Fibroblast of skin of right biceps (primary cell): ENCODE measurements around the gene LYPD6.

Experiments
- DNase-seq: peaks from one replicate; pipeline ENCODE4 v3.0.0-alpha.2; 2013

The LYPD6 gene

GRCh38 chr2:149353421-149353820 lies 23.0 kb downstream of the LYPD6 start:
- DNase-seq = no peak

DNA sequence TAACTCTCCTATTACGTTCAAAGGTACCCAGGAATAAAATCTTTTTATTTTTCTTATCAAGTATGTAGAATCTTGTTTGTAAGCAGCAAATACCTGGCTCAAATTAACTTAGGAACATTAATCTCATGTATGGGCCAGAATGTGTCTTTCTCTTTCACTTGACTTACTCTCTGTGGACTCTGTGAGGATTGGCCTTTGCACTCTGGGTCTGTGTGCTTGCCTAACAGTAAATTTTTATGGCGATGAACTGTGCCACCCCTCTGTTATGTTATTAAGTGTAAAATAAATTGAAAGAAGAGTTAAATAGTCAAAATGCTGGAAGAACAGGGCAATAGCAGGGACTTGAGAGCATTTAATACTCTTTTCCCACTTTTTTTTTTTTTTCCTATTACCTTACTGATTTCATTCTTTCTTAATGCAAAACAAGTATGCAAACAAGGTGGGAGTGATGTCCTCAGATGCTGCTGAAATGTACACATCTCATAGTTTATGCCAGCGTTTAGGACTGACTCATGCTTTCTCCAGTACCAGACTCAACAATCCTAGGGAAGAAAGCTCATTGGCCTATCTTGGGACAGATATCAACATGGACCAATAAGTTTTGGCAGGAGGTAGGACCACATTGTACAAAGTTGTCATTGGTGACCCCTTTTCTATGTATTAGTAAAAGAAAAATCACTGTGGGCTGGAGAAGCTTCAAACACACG lies 25.5 kb downstream of the LYPD6 start:
- DNase-seq = no peak

GRCh38 chr2:149357058-149357457 lies 26.7 kb downstream of the LYPD6 start:
- DNase-seq = no peak

DNA sequence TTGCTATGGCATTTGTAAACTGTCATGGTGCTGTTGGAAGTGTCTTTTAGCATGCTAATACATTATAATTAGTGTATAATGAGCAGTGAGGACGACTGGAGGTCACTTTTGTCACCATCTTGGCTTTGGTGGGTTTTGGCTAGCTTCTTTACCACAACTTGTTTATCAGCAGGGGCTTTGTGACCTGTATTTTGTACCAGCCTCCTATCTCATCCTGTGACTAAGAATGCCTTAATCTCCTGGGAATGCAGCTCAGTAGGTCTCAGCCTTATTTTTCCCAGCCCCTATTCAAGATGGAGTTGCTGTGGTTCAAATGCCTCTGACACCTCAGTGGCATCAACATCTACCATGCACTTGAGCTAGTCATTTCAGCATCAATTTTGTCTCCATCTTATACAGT lies 29.7 kb downstream of the LYPD6 start:
- peak; percentile 28 for DNase-seq

- DNase-seq = peak; percentile 79
Measured at GRCh38 chr2:149363958-149364357, 33.6 kb downstream of the LYPD6 start.

DNA sequence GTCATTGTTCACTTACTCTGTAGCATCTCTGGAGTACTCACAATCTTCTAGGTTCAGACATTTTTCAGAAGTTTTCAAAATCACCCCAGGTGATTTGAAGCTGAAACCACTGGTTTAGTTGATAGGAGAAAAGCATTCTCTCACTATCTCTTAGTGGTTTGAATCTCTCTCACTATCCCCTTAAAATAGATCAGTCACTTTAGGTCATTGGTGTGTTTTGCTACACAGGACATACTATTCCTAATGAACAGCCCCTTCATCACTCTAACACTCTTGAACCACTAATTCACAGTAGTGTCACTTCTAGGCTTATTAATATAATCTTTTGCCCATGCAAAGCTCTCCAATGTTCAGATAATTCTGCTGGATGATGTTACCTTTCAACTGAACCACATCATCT lies 34.5 kb downstream of the LYPD6 start:
- no peak for DNase-seq

DNA sequence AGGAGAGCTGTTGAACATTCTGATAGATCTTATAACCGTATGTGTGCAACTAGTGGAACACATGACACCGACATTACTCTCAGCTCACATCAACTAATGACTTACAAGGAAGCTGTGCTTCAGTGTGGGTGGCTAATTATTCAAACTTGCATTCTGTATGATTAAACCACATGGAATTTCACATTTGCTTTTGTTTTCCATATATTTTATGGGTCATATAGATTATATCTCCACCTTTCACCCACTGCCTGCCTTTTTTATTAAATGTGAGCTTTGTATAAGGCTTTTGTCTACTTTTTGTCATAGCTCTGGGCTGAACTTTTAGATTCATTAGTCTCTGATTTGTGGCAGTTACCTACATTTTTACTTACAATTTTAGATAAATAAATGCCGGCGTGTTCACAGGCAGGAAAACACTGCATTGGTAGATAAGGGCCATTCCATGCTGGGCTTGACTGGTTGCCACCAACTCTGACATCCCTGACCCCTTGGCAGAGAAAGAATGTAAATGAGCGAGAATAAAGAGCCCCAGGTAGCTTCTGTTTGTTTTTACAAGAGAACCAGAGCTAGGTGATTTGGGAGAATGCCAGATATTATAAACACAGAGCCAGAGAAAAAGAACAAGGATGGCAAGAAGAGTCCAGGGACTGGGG lies 35.7 kb downstream of the LYPD6 start:
- peak; percentile 91 for DNase-seq

- DNase-seq = no peak
Measured at GRCh38 chr2:149370061-149370775, 39.8 kb downstream of the LYPD6 start.

DNA sequence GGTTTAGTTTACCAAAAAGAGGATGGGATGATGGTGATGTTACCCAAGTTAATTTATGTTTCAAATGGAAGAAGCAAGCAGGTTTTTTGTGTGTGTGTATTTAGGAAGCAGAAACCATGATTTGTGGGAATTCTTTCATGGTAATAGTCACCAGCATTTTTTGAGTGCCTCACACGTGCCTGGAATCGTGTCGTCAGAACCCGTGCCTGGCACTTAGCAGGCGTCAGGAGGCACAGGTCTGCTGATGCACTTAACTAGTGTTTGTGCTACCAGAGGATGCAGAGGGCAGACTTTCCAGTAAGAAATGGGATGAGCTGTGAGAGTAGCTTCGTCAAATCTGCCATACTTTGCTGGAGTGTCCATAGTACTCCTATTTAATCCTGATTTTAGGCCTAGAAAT lies 41.1 kb downstream of the LYPD6 start:
- DNase-seq = no peak

GRCh38 chr2:149375801-149376361 lies 45.5 kb downstream of the LYPD6 start:
- DNase-seq = peak; percentile 49

DNA sequence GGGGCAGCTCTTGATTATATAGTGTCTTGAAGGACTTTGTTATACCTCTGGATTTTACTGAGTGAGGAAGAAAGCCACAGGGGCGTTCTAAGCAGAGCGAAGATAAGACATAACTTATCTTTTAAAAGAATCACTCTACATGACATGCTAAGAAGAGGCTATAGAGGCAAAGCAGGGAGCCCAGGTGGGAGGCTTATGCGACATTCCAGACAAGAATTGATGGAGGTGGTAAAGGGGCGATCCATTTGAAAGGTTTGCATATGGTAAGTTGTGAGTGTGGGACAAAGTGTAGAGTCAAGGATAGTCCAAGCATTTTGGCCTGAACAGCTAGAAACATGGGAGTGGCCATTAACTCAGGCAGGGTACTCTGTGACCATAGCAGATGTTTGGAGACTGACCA lies 49.8 kb downstream of the LYPD6 start:
- no peak for DNase-seq

DNA sequence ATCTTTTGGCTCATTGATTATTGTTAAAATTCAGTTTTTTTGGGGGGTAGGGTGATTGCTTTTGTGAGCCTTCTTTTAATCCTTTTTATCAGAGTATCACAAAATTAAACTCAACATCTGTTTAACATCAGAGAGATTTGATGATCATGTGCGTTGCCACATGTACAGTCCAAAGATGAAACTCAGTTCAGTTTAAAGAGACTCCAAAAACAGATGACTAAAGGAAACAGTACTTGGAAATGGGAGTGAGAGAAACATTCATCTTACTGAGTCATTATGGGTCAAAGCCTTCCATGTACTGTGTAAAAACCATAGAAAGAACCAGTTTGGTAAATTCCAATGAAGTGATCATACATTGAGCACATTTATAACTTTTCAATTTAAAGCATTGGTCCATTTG lies 53.0 kb downstream of the LYPD6 start:
- peak; percentile 92 for DNase-seq

GRCh38 chr2:149385350-149385749 lies 55.0 kb downstream of the LYPD6 start:
- no peak for DNase-seq

- DNase-seq = peak; percentile 24
Measured at GRCh38 chr2:149387411-149387810, 57.0 kb downstream of the LYPD6 start.

DNA sequence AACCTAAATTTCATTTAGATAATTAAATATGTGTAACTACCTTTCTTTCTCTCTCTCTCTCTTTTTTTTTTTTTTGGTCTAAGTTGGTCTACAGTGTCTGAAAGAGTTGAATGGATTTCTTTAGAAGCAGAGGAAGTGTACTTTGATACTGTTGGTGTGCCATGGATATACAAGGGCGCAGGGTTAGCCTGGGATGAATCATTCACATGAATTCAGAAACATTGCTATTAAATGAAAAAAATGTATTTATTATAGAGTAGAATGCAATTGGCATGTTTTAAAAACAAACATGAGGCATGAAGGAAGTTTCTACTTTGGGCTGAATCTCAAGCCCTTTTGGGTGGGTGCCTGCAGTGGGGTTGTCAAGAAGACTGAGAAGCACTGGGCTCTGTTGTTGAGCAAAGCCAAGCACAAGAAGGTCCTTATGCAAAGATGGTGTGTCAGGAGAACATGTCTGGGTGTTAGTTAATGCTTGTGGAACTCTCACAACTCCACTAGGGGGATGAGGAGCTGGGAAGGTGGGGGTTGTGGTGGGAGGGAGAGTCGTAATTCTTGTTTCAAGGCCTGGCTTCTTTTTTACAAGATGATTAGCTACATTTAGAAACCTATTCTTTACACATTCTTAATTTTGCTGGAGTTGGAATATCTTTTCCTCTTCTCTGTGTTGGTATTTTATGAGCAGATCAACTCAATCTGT lies 57.9 kb downstream of the LYPD6 start:
- peak; percentile 26 for DNase-seq

GRCh38 chr2:149389506-149390167 lies 59.2 kb downstream of the LYPD6 start:
- DNase-seq = no peak

- no peak for DNase-seq
Measured at GRCh38 chr2:149393614-149394013, 63.2 kb downstream of the LYPD6 start.

DNA sequence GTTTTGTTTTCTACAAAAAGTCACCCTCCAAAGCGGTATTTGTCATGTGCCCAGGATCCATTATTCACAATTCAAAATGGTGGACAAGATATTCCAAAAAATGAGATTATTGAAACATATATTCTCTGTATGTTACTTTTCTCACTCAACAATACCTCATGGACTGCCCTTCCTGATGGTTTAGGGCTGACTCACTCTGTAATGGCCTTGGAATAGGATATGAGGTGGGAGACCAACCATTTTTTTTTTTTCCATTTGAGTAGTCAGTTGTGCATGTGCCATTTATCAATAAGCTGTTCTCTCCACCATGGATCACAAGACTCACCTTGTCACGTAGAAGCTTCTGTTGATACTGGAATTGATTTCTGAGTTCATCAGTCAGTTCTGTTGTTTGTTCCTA lies 64.5 kb downstream of the LYPD6 start:
- DNase-seq = peak; percentile 51

GRCh38 chr2:149399934-149400615 lies 69.7 kb downstream of the LYPD6 start:
- DNase-seq = no peak

DNA sequence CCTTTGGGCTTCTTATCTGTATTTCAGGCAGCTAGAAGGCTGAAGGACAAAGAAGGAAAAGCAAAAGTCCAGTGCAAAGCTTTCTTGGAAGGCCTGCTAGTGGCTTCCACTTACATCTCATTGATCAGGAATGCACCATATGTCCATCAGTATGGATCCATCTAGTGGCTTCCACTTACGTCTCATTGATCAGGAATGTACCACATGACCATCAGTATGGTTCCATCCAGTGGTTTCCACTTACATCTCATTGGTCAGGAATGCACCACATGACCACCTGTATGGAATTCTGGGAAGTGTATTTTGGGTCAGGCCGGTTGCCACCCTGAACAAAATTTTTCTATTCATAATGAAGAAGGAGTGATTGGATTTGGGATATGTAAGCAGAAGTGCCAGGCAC lies 70.6 kb downstream of the LYPD6 start:
- DNase-seq = peak; percentile 77

DNA sequence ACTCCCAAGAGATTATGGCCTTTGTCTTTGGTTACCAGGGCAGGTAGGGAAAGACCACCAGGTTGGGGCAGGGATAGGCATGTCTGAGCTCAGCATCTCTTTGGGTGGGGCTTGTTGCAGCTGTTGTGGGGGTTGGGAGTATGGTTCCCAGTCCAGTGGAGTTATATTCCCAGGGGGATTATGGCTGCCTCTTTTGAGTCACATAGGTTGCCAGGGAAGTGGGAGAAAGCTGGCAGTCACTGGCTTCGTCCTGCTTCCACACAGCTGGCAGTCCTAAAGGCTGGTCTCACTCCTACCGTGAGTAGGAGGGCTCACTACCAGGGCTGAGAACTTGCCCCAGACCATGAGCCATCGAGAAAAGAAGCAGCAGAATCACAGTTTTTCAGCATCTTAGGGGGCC lies 79.1 kb downstream of the LYPD6 start:
- DNase-seq = no peak
